Ascending aorta (tissue), 2 donors: ENCODE measurements around the gene VMAC. TPM values are rescaled to one million over a fixed set of nuclear protein-coding genes. Genes with fewer than 3 reads are reported as not detected.
A peak's percentile ranks its signal among the peaks of the same experiment; 100 is the strongest.
"Not testable (repeated sequence)": the region's sequence is repeated elsewhere in the genome, so short reads cannot be mapped to it uniquely, and the experiment has no call there.

Experiments used
- DNase-seq, 2 donors: peaks; one replicate each; pipeline ENCODE4 v3.0.0-alpha.2; 2019; ENCODE audit warnings: low spot score in 2 of 2
- H3K27ac ChIP-seq, 2 donors: fragments of 200-600 bp; sonication (generic); one replicate each; pipeline ENCODE4 v1.5.1; 2016 to 2017; ENCODE audit warnings: mild to moderate bottlenecking in 1 of 2
- H3K27me3 ChIP-seq: fragments of 200-600 bp; sonication (generic); one replicate; pipeline ENCODE4 v1.5.1; 2017
- H3K36me3 ChIP-seq, 2 donors: fragments of 200-600 bp; sonication (generic); one replicate each; pipeline ENCODE4 v1.5.1; 2016
- H3K4me1 ChIP-seq, 2 donors: fragments of 200-600 bp; sonication (generic); one replicate each; pipeline ENCODE4 v1.5.1; 2016 to 2017; ENCODE audit warnings: mild to moderate bottlenecking in 1 of 2
- H3K4me3 ChIP-seq, 2 donors: fragments of 200-600 bp; sonication (generic); one replicate each; pipeline ENCODE4 v1.5.1; 2016 to 2017; ENCODE audit warnings: mild to moderate bottlenecking in 1 of 2
- H3K9me3 ChIP-seq, 2 donors: fragments of 200-600 bp; sonication (generic); one replicate each; pipeline ENCODE4 v1.5.1; 2016
- intact Hi-C: fragments of 100-400 bp; cut with DNase I; formaldehyde crosslinking; loops from one replicate; pipeline ENCODE4 v1.15.1; 2023
- total RNA-seq: library from RNA; depleted of rRNA; stranded (reverse); fragments of >200 nt; gene quantifications from one replicate; pipeline ENCODE4 v1.1.0, GENCODE V29; 2016
- TF ChIP-seq, protein P1 (sequence below), 3 experiments: fragments of 200-600 bp in 2 of 3; fragments of 450-650 bp in 1 of 3; sonication (generic) in 2 of 3; IDR thresholded peaks; one replicate each; pipeline ENCODE4 v1.5.1; 2016 to 2019; ENCODE audit warnings: antibody characterized with exemption in 3 of 3, mild to moderate bottlenecking in 1 of 3, moderate library complexity in 1 of 3

VMAC gene, protein sequence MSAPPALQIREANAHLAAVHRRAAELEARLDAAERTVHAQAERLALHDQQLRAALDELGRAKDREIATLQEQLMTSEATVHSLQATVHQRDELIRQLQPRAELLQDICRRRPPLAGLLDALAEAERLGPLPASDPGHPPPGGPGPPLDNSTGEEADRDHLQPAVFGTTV
- total RNA-seq = 15.2 TPM

DNA sequence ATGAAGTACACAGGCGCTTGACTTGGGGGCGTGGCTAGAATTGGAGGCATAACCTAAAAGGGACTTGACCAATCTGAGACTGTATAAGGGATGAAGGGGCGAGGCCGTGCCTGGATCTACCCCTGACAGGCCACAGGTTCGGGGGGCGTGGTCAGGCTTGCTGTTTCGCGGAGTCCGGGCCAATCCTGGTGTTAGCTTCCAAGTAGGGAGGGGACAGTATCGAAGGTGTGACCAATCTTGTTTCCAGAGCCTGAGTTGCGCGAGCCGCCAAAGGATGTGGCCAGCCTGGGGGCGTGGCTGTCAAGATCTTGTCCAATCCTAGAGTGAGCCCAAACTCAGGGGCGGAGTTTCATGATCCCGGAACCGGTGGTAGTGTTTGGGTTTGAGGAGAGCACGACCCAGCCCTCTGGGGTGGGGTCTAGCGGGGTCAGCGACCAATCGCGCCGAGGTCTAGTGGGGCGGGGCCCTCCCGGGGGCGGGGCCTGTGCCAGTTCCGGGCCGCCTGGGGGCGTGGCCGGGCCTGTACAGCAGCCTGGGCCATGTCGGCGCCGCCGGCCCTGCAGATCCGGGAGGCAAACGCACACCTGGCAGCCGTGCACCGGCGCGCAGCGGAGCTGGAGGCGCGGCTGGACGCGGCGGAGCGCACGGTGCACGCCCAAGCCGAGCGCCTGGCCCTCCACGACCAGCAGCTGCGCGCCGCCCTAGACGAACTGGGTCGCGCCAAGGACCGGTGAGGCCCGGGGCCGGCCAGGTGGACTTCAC lies at the start of gene VMAC:
Gene VMAC, plus strand, starts transcription at position 521 of the 762 bp plus-strand sequence. Its CDS starts 19 bp downstream, at position 540.
- H3K27me3 ChIP-seq = no peaks in the 10 kb centered on the region
- H3K4me3 ChIP-seq = peak within 1 kb of the TSS; percentile 98 to 99
- peaks cover 3 to 11% of the 10 kb centered on the region in 2 donors for H3K36me3 ChIP-seq
- peaks cover 5 to 25% of the 10 kb centered on the region in 2 donors for H3K4me1 ChIP-seq
- peak within 1 kb of the TSS; percentile 63 to 93 for H3K27ac ChIP-seq
- peak; percentile 100 for DNase-seq
- TF ChIP-seq, protein P1, sequence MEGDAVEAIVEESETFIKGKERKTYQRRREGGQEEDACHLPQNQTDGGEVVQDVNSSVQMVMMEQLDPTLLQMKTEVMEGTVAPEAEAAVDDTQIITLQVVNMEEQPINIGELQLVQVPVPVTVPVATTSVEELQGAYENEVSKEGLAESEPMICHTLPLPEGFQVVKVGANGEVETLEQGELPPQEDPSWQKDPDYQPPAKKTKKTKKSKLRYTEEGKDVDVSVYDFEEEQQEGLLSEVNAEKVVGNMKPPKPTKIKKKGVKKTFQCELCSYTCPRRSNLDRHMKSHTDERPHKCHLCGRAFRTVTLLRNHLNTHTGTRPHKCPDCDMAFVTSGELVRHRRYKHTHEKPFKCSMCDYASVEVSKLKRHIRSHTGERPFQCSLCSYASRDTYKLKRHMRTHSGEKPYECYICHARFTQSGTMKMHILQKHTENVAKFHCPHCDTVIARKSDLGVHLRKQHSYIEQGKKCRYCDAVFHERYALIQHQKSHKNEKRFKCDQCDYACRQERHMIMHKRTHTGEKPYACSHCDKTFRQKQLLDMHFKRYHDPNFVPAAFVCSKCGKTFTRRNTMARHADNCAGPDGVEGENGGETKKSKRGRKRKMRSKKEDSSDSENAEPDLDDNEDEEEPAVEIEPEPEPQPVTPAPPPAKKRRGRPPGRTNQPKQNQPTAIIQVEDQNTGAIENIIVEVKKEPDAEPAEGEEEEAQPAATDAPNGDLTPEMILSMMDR (IDR thresholded peaks at IDR 0.05) = no peak
- intact Hi-C loops = loop anchor here (1.0 to 10.0 kb wide), 7 partner anchors 50 to 840 kb away; partner anchors contain the start of genes ALKBH7, KHSRP, RANBP3 and RFX2
- no peaks in the 10 kb centered on the region for H3K9me3 ChIP-seq

GRCh38 chr19:5855151-5855550 lies 49.5 kb upstream of the VMAC start:
- H3K27ac ChIP-seq, DNase-seq, H3K4me3 ChIP-seq, intact Hi-C loops, H3K36me3 ChIP-seq, H3K9me3 ChIP-seq, H3K4me1 ChIP-seq, H3K27me3 ChIP-seq: not testable (repeated sequence)

- H3K4me1 ChIP-seq = no peaks in the 10 kb centered on the region
- no peaks in the 10 kb centered on the region for H3K27me3 ChIP-seq
- no peak overlapping the region for H3K4me3 ChIP-seq
- TF ChIP-seq, protein P1 (IDR thresholded peaks at IDR 0.05) = no peak
- H3K9me3 ChIP-seq = no peaks in the 10 kb centered on the region
- DNase-seq = no peak
- intact Hi-C loops = no loop called here
- no peak overlapping the region for H3K27ac ChIP-seq
- H3K36me3 ChIP-seq = no peaks in the 10 kb centered on the region
Observed at GRCh38 chr19:5857203-5858081, 47.2 kb upstream of the VMAC start.

- H3K27ac ChIP-seq = no peak overlapping the region
- intact Hi-C loops = no loop called here
Observed at GRCh38 chr19:5863030-5863665, 41.5 kb upstream of the VMAC start.

DNA sequence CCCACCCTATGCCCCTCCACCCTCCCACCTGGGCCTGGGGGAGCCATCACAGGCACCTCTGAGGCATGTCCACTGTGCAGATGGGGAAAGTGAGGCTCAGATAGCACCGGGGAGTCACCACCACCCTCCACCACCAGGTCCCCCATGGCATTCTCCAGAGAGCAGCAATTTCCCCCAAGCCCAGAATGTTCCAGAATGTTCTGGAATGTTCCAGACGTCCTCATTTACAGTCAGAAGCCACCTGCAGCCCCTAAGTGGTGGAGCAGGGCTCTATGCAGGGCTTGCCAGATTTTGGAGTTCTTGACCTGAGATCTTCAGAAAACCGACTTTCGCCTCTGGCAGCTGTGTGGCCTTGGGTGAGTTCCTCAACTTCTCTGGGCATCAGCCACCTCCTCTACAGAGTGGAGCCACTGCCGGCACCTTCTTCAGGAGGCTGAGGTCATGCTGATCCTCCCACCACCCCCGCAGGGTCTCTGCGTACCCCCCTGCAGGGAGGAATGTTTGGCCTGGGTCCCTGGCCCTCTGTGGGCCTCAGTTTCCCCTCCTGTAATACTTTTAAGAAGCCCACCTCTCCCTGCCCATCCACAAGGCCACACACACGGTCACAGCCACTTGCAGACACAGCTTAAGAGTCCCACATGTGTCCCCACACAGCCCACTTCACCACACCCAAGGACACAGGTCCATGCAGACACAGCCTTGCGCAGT lies 40.5 kb upstream of the VMAC start:
- no peaks in the 10 kb centered on the region for H3K4me1 ChIP-seq
- TF ChIP-seq, protein P1 (IDR thresholded peaks at IDR 0.05) = no peak
- no peaks in the 10 kb centered on the region for H3K27me3 ChIP-seq
- intact Hi-C loops = no loop called here
- no peak overlapping the region for H3K27ac ChIP-seq
- no peaks in the 10 kb centered on the region for H3K36me3 ChIP-seq
- no peak overlapping the region for H3K4me3 ChIP-seq
- H3K9me3 ChIP-seq = no peaks in the 10 kb centered on the region
- no peak for DNase-seq

More at GRCh38 chr19:5863030-5863665, 41.5 kb upstream of the VMAC start:
- no peaks in the 10 kb centered on the region for H3K36me3 ChIP-seq
- H3K9me3 ChIP-seq = no peaks in the 10 kb centered on the region
- no peaks in the 10 kb centered on the region for H3K4me1 ChIP-seq
- TF ChIP-seq, protein P1 (IDR thresholded peaks at IDR 0.05) = no peak
- no peak for DNase-seq
- H3K4me3 ChIP-seq = no peak overlapping the region
- H3K27me3 ChIP-seq = no peaks in the 10 kb centered on the region
